Measurements from ENCODE around the gene EIF4G2. TPM values are rescaled to one million over a fixed set of nuclear protein-coding genes. Genes with fewer than 3 reads are reported as not detected.

Gene EIF4G2
- total RNA-seq, 1 experiment from 2014 or later, result 2,422 TPM

- no peak for TF ChIP-seq SIN3A (IDR thresholded peaks at IDR 0.05; ENCODE audit: borderline replicate concordance, insufficient read depth, low read depth, low read length)
- TF ChIP-seq TCF7L2 (IDR thresholded peaks at IDR 0.05; ENCODE audit: low read depth, low read length), result no peak
- H3K27me3 ChIP-seq (ENCODE audit: control insufficient read depth, insufficient read depth, low read length), result no peaks in the 10 kb centered on the region
- no peak overlapping the region for H3K4me3 ChIP-seq (ENCODE audit: low read depth in 2 of 2, low read length in 2 of 2)
- no peaks in the 10 kb centered on the region for H3K36me3 ChIP-seq (ENCODE audit: control insufficient read depth, insufficient read depth, low read length)
- H3K4me1 ChIP-seq (ENCODE audit: control insufficient read depth, insufficient read depth, low read length), result no peaks in the 10 kb centered on the region
- intact Hi-C loops (cut with micrococcal nuclease; ENCODE audit: unreplicated experiment) (no loop called here), in situ Hi-C loops (cut with HindIII; ENCODE audit: low pct_unique_long_range_greater_than_20kb, low sequenced_read_pairs) (no loop called here)
- ChIA-PET POLR2A (no interaction called here), CTCF (interaction anchor here (0.6 kb wide), 1 partner anchor 207 kb away, joined by 3 read pairs; no protein-coding TSS in a partner anchor)
- H3K27ac ChIP-seq (ENCODE audit: low read length), result no peak overlapping the region
- no peaks in the 10 kb centered on the region for H3K9me3 ChIP-seq (ENCODE audit: control insufficient read depth, insufficient read depth, low read depth, low read length)
- ATAC-seq (no peak), DNase-seq (ENCODE audit: low read depth, low spot score) (no peak)
- no TSS peak for BruUV-seq (replicated peaks)
These were observed 20.4 kb upstream of the EIF4G2 start for GRCh38 chr11:10829139-10829538.

GRCh38 chr11:10828402-10828801 is 19.7 kb upstream of the EIF4G2 start:
- TF ChIP-seq POLR2AphosphoS5 (IDR thresholded peaks at IDR 0.05; ENCODE audit: low read depth, low read length) (no peak), CTCF (IDR thresholded peaks at IDR 0.05) (no peak), TCF7L2 (IDR thresholded peaks at IDR 0.05; ENCODE audit: low read depth, low read length) (no peak), SIN3A (IDR thresholded peaks at IDR 0.05; ENCODE audit: borderline replicate concordance, insufficient read depth, low read depth, low read length) (no peak), REST (IDR thresholded peaks at IDR 0.05; ENCODE audit: insufficient read depth in 1 of 2, low read depth in 2 of 2, low read length in 1 of 2) (no peak)
- CTCF ChIA-PET, result no interaction called here
- Histone ChIP-seq H3K9me3 (ENCODE audit: control insufficient read depth, insufficient read depth, low read depth, low read length) (no peaks in the 10 kb centered on the region), H3K27ac (ENCODE audit: low read length) (no peak overlapping the region), H3K4me3 (ENCODE audit: low read depth in 2 of 2, low read length in 2 of 2) (no peak overlapping the region), H3K4me1 (ENCODE audit: control insufficient read depth, insufficient read depth, low read length) (0 out of 2 replicates have a peak, but pooled peaks cover under 1% of the 10 kb centered on the region), H3K36me3 (ENCODE audit: control insufficient read depth, insufficient read depth, low read length) (no peaks in the 10 kb centered on the region), H3K27me3 (ENCODE audit: control insufficient read depth, insufficient read depth, low read length) (no peaks in the 10 kb centered on the region)
- intact Hi-C loops (cut with micrococcal nuclease; ENCODE audit: unreplicated experiment), result no loop called here
- ATAC-seq (no peak), DNase-seq (ENCODE audit: low read depth, low spot score) (no peak)
- no TSS peak for BruUV-seq (replicated peaks)
- in situ Hi-C loops (cut with HindIII; ENCODE audit: low pct_unique_long_range_greater_than_20kb, low sequenced_read_pairs), result no loop called here
- POLR2A ChIA-PET, result no interaction called here

- CTCF ChIA-PET, result no interaction called here
- BruUV-seq (replicated peaks), result no TSS peak
- ATAC-seq (no peak), DNase-seq (ENCODE audit: low read depth, low spot score) (no peak)
- POLR2A ChIA-PET, result interaction anchor here (0.6 kb wide), 1 partner anchor 7 kb away, joined by 5 read pairs; no protein-coding TSS in a partner anchor
- Histone ChIP-seq H3K36me3 (ENCODE audit: control insufficient read depth, insufficient read depth, low read length) (no peaks in the 10 kb centered on the region), H3K4me3 (ENCODE audit: low read depth in 2 of 2, low read length in 2 of 2) (no peak overlapping the region), H3K9me3 (ENCODE audit: control insufficient read depth, insufficient read depth, low read depth, low read length) (no peaks in the 10 kb centered on the region), H3K27ac (ENCODE audit: low read length) (no peak overlapping the region), H3K4me1 (ENCODE audit: control insufficient read depth, insufficient read depth, low read length) (0 out of 2 replicates have a peak, but pooled peaks cover 6% of the 10 kb centered on the region), H3K27me3 (ENCODE audit: control insufficient read depth, insufficient read depth, low read length) (no peaks in the 10 kb centered on the region)
- intact Hi-C loops (cut with micrococcal nuclease; ENCODE audit: unreplicated experiment), result no loop called here
- in situ Hi-C loops (cut with HindIII; ENCODE audit: low pct_unique_long_range_greater_than_20kb, low sequenced_read_pairs), result no loop called here
- no peak for TF ChIP-seq SIN3A (IDR thresholded peaks at IDR 0.05; ENCODE audit: borderline replicate concordance, insufficient read depth, low read depth, low read length)
- TF ChIP-seq CTCF (IDR thresholded peaks at IDR 0.05), result no peak
- no peak for TF ChIP-seq REST (IDR thresholded peaks at IDR 0.05; ENCODE audit: insufficient read depth in 1 of 2, low read depth in 2 of 2, low read length in 1 of 2)
- no peak for TF ChIP-seq TCF7L2 (IDR thresholded peaks at IDR 0.05; ENCODE audit: low read depth, low read length)
- no peak for TF ChIP-seq POLR2AphosphoS5 (IDR thresholded peaks at IDR 0.05; ENCODE audit: low read depth, low read length)
These were observed 16.2 kb upstream of the EIF4G2 start for GRCh38 chr11:10824888-10825287.

Measured in Panc1 (cell line).